Measurements from ENCODE around the gene SMARCB1.

GRCh38 chr22:23793326-23793725, 6.6 kb downstream of the SMARCB1 start:
- TF ChIP-seq CTCF (conservative IDR thresholded peaks at IDR 0.05) = no peak
- no peak for TF ChIP-seq EZH2 (IDR thresholded peaks at IDR 0.05; ENCODE audit: low read depth)
